Mucosa of descending colon (tissue), 3 donors: ENCODE data around the gene SLC44A4. TPM values are rescaled to one million over a fixed set of nuclear protein-coding genes. Genes with fewer than 3 reads are reported as not detected.

Source experiments
- ATAC-seq: fragments of 200-7000 bp; cut with Tn5 transposase; one replicate; pipeline ENCODE4 v1.9.1; 2020; ENCODE audit warnings: mild to moderate bottlenecking, moderate library complexity
- DNase-seq, 3 donors: peaks; one replicate each; pipeline ENCODE4 v3.0.0-alpha.2; 2020
- H3K36me3 ChIP-seq: fragments of 200-600 bp; one replicate; pipeline ENCODE4 v1.8.0; 2021; ENCODE audit warnings: low read depth, mild to moderate bottlenecking
- H3K4me1 ChIP-seq: fragments of 200-600 bp; one replicate; pipeline ENCODE4 v1.8.0; 2021; ENCODE audit warnings: low read depth, mild to moderate bottlenecking
- H3K4me3 ChIP-seq: fragments of 200-600 bp; one replicate; pipeline ENCODE4 v1.8.0; 2021; ENCODE audit warnings: mild to moderate bottlenecking
- H3K9me3 ChIP-seq: fragments of 200-600 bp; one replicate; pipeline ENCODE4 v1.8.0; 2021; ENCODE audit warnings: mild to moderate bottlenecking
- intact Hi-C, 2 donors: fragments of 100-400 bp; cut with DNase I in 1 of 2; cut with micrococcal nuclease in 1 of 2; formaldehyde crosslinking; loops; one replicate each; pipeline versions ENCODE4 v1.11.0 to v1.11.1; 2022; cut with DNase I, micrococcal nuclease
- total RNA-seq, 3 donors: library from RNA; stranded (reverse); fragmentation: NEBNext Ultra II Directional in 2 of 3; extraction: Animal tissue kit (Norgen Biotek cat#: 25700) in 2 of 3; gene quantifications; one replicate each; pipeline versions ENCODE4 v1.2.1 to v1.2.4, GENCODE V29; 2021 to 2023
- TF ChIP-seq, protein P1 (sequence below): fragments of 200-600 bp; IDR thresholded peaks from one replicate; pipeline ENCODE4 v1.8.0; 2022; ENCODE audit warnings: antibody characterized with exemption, mild to moderate bottlenecking
- donor health status: DM: no; HTN: no; CAD: no; lungs with moderate emphysema.
- donor health status: DM: no; HTN: no; CAD: no.
- donor health status: DM: no; HTN: yes; CAD: no.

SLC44A4 gene
- total RNA-seq, 3 donors from 2014 or later: 332 to 795 (median 740) TPM

DNA sequence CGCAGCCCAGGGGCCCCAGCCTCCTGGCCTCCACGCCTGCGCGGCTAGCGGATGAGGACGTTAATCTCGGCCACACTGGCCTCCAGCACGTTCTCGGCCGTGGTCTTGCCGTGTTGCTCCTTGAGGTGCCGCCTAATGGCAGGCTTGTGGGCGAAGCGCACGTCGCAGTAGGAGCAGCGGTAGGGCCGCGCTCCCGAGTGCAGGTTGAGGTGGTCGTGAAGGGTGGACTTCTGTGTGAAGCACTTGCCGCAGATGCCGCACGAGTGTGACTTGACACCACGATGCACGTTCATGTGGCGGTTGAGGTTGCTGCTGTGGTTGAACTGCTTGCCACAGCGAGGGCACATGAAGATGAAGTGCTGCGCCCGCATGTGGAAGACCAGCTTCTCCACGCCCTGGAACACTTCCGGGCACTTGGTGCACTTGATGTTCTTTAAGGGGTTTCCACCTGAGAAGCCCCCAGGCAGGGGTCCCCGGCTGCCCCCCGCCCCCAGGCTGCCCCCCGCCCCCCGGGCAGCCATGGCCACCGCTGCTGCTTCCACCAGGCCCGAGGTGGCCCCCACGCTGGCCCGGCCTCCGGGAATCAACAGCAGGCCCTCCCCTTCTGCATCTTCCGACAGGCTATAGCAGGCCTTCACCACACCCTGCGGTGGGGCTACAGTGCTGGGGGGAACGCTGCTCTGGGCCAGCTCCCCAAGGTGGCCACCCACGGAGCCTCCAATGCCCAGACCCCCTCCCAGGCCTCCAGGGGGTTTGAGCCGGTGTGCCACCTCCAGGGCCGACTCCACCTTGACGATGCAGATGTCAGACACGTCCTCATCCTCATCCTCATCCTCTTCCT, 21.3 kb upstream of the SLC44A4 start:
- H3K36me3 ChIP-seq: peaks cover 3% of the 10 kb centered on the region
- ATAC-seq: no peak
- no peaks in the 10 kb centered on the region for H3K9me3 ChIP-seq
- H3K4me3 ChIP-seq: no peak overlapping the region
- H3K4me1 ChIP-seq: peaks cover 29% of the 10 kb centered on the region
- intact Hi-C loops: loop anchor here in 1 of 2 donors (10.0 kb wide), 1 partner anchor 55 kb away; the partner anchor contains the start of genes NELFE and SKIC2
- TF ChIP-seq, protein P1, sequence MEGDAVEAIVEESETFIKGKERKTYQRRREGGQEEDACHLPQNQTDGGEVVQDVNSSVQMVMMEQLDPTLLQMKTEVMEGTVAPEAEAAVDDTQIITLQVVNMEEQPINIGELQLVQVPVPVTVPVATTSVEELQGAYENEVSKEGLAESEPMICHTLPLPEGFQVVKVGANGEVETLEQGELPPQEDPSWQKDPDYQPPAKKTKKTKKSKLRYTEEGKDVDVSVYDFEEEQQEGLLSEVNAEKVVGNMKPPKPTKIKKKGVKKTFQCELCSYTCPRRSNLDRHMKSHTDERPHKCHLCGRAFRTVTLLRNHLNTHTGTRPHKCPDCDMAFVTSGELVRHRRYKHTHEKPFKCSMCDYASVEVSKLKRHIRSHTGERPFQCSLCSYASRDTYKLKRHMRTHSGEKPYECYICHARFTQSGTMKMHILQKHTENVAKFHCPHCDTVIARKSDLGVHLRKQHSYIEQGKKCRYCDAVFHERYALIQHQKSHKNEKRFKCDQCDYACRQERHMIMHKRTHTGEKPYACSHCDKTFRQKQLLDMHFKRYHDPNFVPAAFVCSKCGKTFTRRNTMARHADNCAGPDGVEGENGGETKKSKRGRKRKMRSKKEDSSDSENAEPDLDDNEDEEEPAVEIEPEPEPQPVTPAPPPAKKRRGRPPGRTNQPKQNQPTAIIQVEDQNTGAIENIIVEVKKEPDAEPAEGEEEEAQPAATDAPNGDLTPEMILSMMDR: no peak
- no peak for DNase-seq

DNA sequence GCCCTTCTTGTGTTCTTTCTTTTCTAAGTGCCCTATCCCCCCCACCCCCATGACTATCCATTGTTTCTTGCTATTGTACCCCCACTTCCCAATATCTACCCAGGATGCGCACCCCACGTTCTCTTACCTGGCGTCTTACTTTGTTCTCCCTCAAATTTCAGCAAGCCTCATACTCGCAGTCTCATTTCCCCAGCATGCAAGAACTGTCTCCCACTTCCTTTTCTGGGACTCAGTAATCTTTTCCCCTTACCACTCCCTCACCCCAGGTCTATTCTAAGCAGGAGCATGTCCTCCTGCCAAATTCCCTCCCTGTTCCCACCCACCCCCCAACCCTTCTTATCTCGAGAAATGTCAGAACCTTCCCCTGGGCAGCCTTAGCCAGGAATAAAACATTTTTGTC, 20.4 kb upstream of the SLC44A4 start:
- DNase-seq: no peak
- no peak for ATAC-seq
- intact Hi-C loops: no loop called here
- Histone ChIP-seq H3K36me3 (peaks cover 3% of the 10 kb centered on the region), H3K4me1 (peaks cover 29% of the 10 kb centered on the region), H3K9me3 (no peaks in the 10 kb centered on the region), H3K4me3 (no peak overlapping the region)
- TF ChIP-seq, protein P1: no peak

DNA sequence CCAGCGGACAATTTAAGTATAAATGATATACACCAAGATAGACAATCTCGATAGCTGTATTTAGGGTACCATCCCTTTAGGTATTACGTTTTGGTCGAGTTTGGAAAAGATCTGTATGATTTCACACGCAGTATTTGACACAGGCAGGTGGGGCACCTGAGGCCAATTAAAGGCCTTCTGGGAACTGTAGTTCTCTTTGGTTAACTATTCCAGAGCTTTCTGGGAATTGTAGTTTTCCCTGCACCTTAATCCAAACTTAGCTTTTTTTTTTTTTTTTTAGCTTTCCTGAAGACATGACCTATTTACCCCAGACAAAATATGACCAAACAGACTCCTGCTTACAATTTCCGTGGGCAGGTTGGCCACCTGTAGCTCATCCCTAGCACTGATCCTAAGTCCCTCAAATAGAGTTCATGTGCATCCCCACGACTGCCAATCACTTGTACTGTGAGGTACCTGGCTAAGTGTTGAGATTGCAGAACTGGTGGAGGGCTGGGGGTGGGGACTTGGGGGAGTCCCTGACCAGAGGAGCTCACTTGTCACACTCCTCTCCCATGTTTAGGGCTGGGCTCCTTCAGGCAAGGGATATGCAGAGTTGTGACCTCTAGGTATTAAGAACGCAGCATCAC, 19.7 kb upstream of the SLC44A4 start:
- ATAC-seq (peak; percentile 49), DNase-seq (peak in 1 of 3 donors; percentile 67)
- TF ChIP-seq, protein P1: no peak
- Histone ChIP-seq H3K9me3 (no peaks in the 10 kb centered on the region), H3K36me3 (peaks cover 3% of the 10 kb centered on the region), H3K4me3 (peak overlapping the region; percentile 84), H3K4me1 (peaks cover 29% of the 10 kb centered on the region)
- intact Hi-C loops: no loop called here

DNA sequence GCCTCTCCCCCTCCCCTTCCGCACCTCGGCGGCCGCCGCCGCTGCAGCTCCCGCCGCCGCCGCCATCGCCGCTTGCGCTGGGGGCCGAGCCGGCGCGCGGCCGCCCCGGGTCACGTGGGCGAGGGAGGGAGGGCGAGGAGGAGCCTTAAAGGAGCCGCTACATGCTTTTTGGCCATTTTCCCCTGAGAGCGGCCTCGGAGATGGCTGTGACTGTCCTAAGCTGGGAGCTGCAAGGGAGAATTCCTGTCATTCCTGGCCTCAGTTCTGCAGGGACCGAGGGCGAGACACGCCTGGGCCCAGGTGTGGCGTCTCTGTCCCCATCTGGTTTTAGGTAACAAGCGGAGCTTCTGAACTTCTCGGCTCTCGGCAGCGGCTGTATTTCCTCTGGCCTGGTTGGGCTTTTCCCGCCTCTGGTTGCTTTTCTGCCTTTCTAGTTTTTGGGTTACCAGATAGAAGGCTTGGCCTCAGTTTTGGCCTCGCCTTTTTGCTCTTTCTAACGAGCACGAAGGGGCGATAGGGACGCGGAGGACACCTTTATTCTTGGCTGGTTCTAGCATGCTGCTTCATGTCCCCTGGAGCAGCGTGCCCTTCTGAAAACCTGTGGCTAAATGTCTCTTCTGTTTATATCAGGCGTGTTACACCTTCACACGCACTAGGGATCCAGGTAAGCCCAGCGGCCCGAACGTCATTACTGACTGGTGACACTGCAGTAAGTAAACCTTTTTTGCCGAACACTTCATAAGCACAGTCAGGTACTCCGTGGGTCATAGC, 19.0 kb upstream of the SLC44A4 start, which contains the start of gene EHMT2:
EHMT2 (minus strand) TSS at position 87 of the 771 bp plus-strand sequence; CDS start at position 66, 21 bp downstream.
- Histone ChIP-seq H3K9me3 (no peaks in the 10 kb centered on the region), H3K36me3 (peaks cover 3% of the 10 kb centered on the region), H3K4me3 (peak within 1 kb of the TSS; percentile 84), H3K4me1 (peaks cover 27% of the 10 kb centered on the region)
- ATAC-seq (peak; percentile 79), DNase-seq (peak; percentile 85 to 92 (median 91))
- intact Hi-C loops: no loop called here
- TF ChIP-seq, protein P1: no peak

DNA sequence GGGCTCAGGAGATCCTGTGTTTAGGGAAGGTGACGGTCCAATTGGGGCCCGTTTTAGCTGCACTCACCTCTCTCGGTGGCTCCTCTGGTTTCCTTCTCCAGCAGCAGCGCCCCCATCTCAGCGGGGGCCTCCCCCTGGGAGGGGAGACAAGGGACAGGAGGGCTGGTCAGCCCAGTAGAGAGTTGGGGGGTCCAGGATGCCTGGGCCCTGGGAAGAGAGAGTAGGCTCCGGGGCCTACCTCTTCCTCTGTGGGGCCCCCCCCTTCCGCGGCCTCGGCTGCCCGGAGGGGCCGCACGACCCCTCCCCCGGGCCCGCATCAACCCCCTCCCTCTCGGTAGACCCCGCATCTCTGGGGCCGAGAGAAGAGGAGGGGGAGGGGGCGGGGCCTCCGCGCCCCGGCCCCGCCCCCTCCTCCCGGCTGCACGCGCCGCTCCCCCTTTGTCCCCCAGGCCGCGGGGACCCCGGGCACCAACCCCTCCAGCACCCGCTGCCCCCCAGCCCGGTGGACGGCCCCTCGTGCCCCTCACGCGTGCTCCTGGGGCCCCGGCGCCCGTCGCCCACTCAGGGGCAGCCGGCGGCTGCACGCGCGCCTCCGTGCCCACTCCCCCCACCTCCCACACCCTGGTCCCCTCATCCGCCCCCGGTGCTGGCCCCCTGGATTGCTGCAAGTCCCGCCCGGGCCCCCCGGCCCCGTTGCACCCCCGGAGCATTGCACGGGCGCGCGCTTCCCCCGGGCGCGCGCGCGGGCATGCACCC, 18.2 kb upstream of the SLC44A4 start:
- intact Hi-C loops: no loop called here
- ATAC-seq (no peak), DNase-seq (peak in 1 of 3 donors; percentile 51)
- peak overlapping the region; percentile 84 for H3K4me3 ChIP-seq
- no peaks in the 10 kb centered on the region for H3K9me3 ChIP-seq
- peaks cover 3% of the 10 kb centered on the region for H3K36me3 ChIP-seq
- TF ChIP-seq, protein P1: no peak
- peaks cover 21% of the 10 kb centered on the region for H3K4me1 ChIP-seq
